ENCODE measurements around the gene NUDCD3.

NUDCD3 gene

DNA sequence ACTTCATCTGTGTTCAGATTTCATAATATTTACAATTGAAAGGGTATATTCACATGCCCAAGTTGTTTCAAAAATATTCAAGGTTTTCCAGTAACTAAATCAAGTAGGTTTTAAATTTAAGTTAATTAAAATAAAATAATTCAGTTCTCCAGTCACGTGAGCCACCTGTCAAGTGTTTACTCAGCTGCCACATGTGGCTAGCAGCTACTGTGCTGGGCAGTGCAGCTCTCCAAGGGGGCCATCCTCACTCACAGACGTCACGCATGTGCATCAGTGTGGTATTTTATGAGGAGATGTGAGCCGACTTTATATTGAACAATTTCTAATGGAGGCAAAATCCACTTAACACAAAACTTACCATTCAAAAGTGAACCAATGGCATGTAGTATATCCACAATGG lies 95.4 kb downstream of the NUDCD3 start:
- H3F3A ChIP-seq (ENCODE audit: insufficient read depth) = no peaks in the 10 kb centered on the region
- no peaks in the 10 kb centered on the region for H3K36me3 ChIP-seq (ENCODE audit: low read length)
- no peak overlapping the region for H2AFZ ChIP-seq (ENCODE audit: low read depth, low read length, severe bottlenecking)
- H3K9me2 ChIP-seq (replicated peaks; ENCODE audit: insufficient read depth, low read length) = no peaks in the 10 kb centered on the region
- no peaks in the 10 kb centered on the region for H3K27me3 ChIP-seq (ENCODE audit: low read length)
- H3K4me2 ChIP-seq (ENCODE audit: low read depth, low read length, poor library complexity, severe bottlenecking) = no peak overlapping the region
- H3K9ac ChIP-seq (ENCODE audit: low read length) = no peak overlapping the region
- no peaks in the 10 kb centered on the region for H3K79me2 ChIP-seq (ENCODE audit: insufficient read depth, low read length)
- H3K27ac ChIP-seq (ENCODE audit: low read depth, low read length) = no peak overlapping the region
- no peaks in the 10 kb centered on the region for H3K9me3 ChIP-seq (ENCODE audit: insufficient read depth, low read length)
- no peaks in the 10 kb centered on the region for H4K20me1 ChIP-seq (ENCODE audit: low read depth, low read length)
- no peak overlapping the region for H3K4me3 ChIP-seq (ENCODE audit: insufficient read depth, low read length, poor library complexity, severe bottlenecking)
- TF ChIP-seq, protein P1, sequence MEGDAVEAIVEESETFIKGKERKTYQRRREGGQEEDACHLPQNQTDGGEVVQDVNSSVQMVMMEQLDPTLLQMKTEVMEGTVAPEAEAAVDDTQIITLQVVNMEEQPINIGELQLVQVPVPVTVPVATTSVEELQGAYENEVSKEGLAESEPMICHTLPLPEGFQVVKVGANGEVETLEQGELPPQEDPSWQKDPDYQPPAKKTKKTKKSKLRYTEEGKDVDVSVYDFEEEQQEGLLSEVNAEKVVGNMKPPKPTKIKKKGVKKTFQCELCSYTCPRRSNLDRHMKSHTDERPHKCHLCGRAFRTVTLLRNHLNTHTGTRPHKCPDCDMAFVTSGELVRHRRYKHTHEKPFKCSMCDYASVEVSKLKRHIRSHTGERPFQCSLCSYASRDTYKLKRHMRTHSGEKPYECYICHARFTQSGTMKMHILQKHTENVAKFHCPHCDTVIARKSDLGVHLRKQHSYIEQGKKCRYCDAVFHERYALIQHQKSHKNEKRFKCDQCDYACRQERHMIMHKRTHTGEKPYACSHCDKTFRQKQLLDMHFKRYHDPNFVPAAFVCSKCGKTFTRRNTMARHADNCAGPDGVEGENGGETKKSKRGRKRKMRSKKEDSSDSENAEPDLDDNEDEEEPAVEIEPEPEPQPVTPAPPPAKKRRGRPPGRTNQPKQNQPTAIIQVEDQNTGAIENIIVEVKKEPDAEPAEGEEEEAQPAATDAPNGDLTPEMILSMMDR (IDR thresholded peaks at IDR 0.05; ENCODE audit: insufficient read depth, low read length, poor library complexity, severe bottlenecking) = no peak
- no peak for TF ChIP-seq EZH2phosphoT487 (conservative IDR thresholded peaks at IDR 0.05; ENCODE audit: low read length)

DNA sequence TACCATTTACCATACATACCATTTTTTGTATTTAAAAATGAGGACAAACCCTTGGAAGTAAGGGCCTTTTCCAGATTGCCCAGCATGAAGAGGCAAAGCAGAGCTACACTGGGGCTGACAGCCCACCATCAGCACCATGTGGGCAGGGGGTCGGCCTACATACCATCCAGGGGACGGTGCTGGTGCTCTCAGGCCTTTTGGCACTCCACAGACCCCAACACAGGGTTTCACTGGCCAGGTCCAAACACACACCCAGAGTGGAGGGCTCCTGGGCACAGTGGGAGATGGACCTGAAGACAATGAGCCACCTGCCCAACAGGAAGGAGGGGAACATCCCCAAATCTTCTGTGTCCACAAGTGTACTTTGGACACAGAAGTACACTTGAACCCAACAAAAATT lies 95.8 kb downstream of the NUDCD3 start:
- Histone ChIP-seq H3K27ac (ENCODE audit: low read depth, low read length) (no peak overlapping the region), H3F3A (ENCODE audit: insufficient read depth) (no peaks in the 10 kb centered on the region), H3K4me3 (ENCODE audit: insufficient read depth, low read length, poor library complexity, severe bottlenecking) (no peak overlapping the region), H3K36me3 (ENCODE audit: low read length) (no peaks in the 10 kb centered on the region), H3K27me3 (ENCODE audit: low read length) (no peaks in the 10 kb centered on the region), H3K4me2 (ENCODE audit: low read depth, low read length, poor library complexity, severe bottlenecking) (no peak overlapping the region), H3K9me2 (replicated peaks; ENCODE audit: insufficient read depth, low read length) (no peaks in the 10 kb centered on the region), H3K9me3 (ENCODE audit: insufficient read depth, low read length) (no peaks in the 10 kb centered on the region), H3K79me2 (ENCODE audit: insufficient read depth, low read length) (no peaks in the 10 kb centered on the region), H3K9ac (ENCODE audit: low read length) (no peak overlapping the region), H4K20me1 (ENCODE audit: low read depth, low read length) (no peaks in the 10 kb centered on the region), H2AFZ (ENCODE audit: low read depth, low read length, severe bottlenecking) (no peak overlapping the region)
- TF ChIP-seq EZH2phosphoT487 (conservative IDR thresholded peaks at IDR 0.05; ENCODE audit: low read length) = no peak
- TF ChIP-seq, protein P1 (IDR thresholded peaks at IDR 0.05; ENCODE audit: insufficient read depth, low read length, poor library complexity, severe bottlenecking) = no peak

DNA sequence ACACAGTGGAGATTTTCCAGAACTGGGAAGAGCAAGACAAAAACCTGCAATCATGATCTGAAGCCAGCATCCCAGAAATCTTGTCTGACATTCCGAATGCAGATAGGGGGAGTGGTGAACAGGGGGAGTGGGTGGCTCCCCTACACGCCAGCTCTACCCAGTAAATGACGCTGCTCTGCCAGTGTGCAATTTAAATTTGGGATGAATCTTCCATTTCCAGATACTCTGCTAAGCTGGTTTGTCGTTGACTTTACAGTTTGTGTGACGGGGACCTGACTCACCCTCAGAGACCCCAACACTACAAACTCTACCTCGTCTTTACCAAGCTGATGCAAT lies 96.4 kb downstream of the NUDCD3 start:
- Histone ChIP-seq H3K36me3 (ENCODE audit: low read length) (no peaks in the 10 kb centered on the region), H3K4me2 (ENCODE audit: low read depth, low read length, poor library complexity, severe bottlenecking) (no peak overlapping the region), H4K20me1 (ENCODE audit: low read depth, low read length) (no peaks in the 10 kb centered on the region), H3K4me3 (ENCODE audit: insufficient read depth, low read length, poor library complexity, severe bottlenecking) (no peak overlapping the region), H3K27ac (ENCODE audit: low read depth, low read length) (no peak overlapping the region), H2AFZ (ENCODE audit: low read depth, low read length, severe bottlenecking) (no peak overlapping the region), H3K79me2 (ENCODE audit: insufficient read depth, low read length) (no peaks in the 10 kb centered on the region), H3K9me3 (ENCODE audit: insufficient read depth, low read length) (no peaks in the 10 kb centered on the region), H3K9me2 (replicated peaks; ENCODE audit: insufficient read depth, low read length) (no peaks in the 10 kb centered on the region), H3K9ac (ENCODE audit: low read length) (no peak overlapping the region), H3F3A (ENCODE audit: insufficient read depth) (no peaks in the 10 kb centered on the region), H3K27me3 (ENCODE audit: low read length) (no peaks in the 10 kb centered on the region)
- TF ChIP-seq, protein P1 (IDR thresholded peaks at IDR 0.05; ENCODE audit: insufficient read depth, low read length, poor library complexity, severe bottlenecking) = no peak
- no peak for TF ChIP-seq EZH2phosphoT487 (conservative IDR thresholded peaks at IDR 0.05; ENCODE audit: low read length)

All from SU-DHL-6 (cell line).